ENCODE data around the gene NPY5R. TPM values are rescaled to one million over a fixed set of nuclear protein-coding genes. Genes with fewer than 3 reads are reported as not detected.

Gene NPY5R
- total RNA-seq, 4 donors from 2014 or later, result 1.4 to 2.7 (median 2.0) TPM

DNA sequence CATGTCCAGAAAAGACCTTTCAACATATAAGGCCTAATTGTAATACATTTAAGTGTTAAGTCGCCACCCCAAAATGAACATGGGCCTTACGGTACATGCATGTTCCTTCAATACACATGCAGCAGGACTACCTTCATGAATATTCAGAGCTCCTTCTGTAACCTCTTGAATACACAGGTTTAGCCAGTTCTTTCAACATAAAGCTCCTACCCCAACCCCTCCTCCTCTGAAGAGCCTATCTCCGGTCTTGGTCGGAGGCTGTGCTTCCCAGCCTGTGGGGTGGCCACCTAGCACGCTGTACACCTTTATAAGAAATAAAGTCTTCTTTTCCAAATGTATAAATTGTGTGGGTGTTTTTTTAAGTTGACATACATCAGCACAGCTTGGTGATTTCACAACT, 28.3 kb downstream of the NPY5R start:
- Histone ChIP-seq H3K9me3 (no peaks in the 10 kb centered on the region), H3K27ac (peak overlapping the region; percentile 37), H3K4me3 (no peak overlapping the region), H3K36me3 (no peaks in the 10 kb centered on the region), H3K4me1 (no peaks in the 10 kb centered on the region), H3K27me3 (no peaks in the 10 kb centered on the region)
- no peak for DNase-seq (ENCODE audit: low spot score in 2 of 2)
- WGBS, result 80% methylated on average over 5 of the region's 5 CpGs
- TF ChIP-seq POLR2AphosphoS5 (IDR thresholded peaks at IDR 0.05), result no peak
- TF ChIP-seq POLR2A (IDR thresholded peaks at IDR 0.05), result no peak
- TF ChIP-seq, protein P1, sequence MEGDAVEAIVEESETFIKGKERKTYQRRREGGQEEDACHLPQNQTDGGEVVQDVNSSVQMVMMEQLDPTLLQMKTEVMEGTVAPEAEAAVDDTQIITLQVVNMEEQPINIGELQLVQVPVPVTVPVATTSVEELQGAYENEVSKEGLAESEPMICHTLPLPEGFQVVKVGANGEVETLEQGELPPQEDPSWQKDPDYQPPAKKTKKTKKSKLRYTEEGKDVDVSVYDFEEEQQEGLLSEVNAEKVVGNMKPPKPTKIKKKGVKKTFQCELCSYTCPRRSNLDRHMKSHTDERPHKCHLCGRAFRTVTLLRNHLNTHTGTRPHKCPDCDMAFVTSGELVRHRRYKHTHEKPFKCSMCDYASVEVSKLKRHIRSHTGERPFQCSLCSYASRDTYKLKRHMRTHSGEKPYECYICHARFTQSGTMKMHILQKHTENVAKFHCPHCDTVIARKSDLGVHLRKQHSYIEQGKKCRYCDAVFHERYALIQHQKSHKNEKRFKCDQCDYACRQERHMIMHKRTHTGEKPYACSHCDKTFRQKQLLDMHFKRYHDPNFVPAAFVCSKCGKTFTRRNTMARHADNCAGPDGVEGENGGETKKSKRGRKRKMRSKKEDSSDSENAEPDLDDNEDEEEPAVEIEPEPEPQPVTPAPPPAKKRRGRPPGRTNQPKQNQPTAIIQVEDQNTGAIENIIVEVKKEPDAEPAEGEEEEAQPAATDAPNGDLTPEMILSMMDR (IDR thresholded peaks at IDR 0.05), result no peak

DNA sequence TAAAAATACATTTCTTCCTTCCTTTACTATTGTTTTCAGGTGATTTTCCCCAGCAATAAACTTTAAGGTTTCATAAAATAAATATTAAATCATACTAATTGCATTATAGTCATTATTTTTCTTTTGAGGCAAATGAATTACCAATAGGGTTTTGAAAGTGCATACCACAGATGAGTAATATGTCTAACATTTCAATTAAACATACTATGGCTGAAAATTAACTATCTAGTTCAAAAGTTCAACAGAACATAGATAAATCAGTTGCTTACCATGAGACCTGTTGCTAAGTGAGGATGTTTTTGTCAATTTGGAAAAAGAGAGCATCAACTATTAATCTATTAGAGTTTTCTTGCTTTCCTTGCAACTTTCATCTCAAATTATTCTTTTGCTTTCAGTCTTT, 35.0 kb downstream of the NPY5R start:
- Histone ChIP-seq H3K36me3 (no peaks in the 10 kb centered on the region), H3K4me3 (no peak overlapping the region), H3K27me3 (no peaks in the 10 kb centered on the region), H3K27ac (no peak overlapping the region), H3K9me3 (no peaks in the 10 kb centered on the region), H3K4me1 (no peaks in the 10 kb centered on the region)
- no peak for TF ChIP-seq EP300 (IDR thresholded peaks at IDR 0.05)
- no peak for TF ChIP-seq POLR2AphosphoS5 (IDR thresholded peaks at IDR 0.05)
- TF ChIP-seq POLR2A (IDR thresholded peaks at IDR 0.05), result no peak
- TF ChIP-seq, protein P1 (IDR thresholded peaks at IDR 0.05), result no peak
- DNase-seq (ENCODE audit: low spot score in 2 of 2), result no peak

DNA sequence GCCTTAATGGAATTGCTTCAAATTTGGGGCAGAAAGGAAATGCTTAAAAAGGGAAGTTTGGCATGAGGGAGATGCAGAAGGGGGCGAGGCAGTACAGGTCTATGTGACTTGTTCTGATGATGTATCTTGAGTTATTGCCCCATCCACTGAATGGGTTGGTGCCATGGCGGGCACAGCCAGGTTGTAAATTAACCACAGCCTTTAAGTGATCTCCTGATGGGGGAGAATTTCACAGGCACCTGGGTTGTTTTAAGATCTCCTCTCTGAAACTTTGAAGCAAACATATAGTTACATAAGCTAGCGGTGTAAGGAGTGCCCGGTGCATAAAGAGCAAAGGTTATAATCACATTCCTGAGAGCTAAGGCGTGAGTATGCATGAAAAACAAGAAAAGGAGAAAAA, 37.0 kb downstream of the NPY5R start:
- Histone ChIP-seq H3K4me1 (no peaks in the 10 kb centered on the region), H3K27ac (no peak overlapping the region), H3K4me3 (no peak overlapping the region), H3K27me3 (no peaks in the 10 kb centered on the region), H3K36me3 (no peaks in the 10 kb centered on the region), H3K9me3 (no peaks in the 10 kb centered on the region)
- WGBS, result 89% methylated on average over 5 of the region's 5 CpGs
- TF ChIP-seq POLR2A (IDR thresholded peaks at IDR 0.05) (no peak), EP300 (IDR thresholded peaks at IDR 0.05) (no peak), POLR2AphosphoS5 (IDR thresholded peaks at IDR 0.05) (no peak)
- TF ChIP-seq, protein P1 (IDR thresholded peaks at IDR 0.05), result no peak
- DNase-seq (ENCODE audit: low spot score in 2 of 2), result no peak

DNA sequence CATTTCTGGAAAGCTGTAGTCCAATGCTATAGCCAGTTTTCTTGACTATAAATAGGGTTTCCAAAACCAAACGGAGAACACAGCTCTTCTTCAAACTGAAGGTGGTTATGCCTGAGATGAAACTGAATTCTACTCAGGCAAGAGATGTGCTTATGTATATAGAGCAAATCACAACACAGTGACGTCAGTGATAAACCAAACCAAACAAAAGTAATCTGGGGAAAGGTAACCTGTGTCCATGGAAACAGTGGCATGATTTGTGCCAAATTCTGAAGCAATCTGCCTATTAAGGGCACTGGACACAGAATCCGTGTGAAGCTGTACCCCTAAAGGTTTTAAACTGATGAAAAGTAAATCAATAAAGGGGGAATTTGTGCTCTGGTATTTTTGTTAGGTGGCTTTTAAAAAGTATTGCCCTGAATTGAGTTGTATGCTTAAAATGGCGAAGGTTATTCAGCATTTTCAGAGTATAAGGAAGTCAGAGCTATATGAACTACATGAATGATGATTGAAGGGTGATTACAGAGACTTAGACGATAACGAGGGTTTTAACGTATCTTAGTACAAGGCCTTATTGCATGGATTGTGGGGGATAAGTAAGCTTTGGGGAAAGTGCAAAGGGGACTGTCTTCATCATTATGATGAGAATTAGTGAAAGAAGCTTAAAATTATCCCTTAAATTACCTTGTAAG, 38.6 kb downstream of the NPY5R start:
- 85% methylated on average over 7 of the region's 7 CpGs for WGBS

DNA sequence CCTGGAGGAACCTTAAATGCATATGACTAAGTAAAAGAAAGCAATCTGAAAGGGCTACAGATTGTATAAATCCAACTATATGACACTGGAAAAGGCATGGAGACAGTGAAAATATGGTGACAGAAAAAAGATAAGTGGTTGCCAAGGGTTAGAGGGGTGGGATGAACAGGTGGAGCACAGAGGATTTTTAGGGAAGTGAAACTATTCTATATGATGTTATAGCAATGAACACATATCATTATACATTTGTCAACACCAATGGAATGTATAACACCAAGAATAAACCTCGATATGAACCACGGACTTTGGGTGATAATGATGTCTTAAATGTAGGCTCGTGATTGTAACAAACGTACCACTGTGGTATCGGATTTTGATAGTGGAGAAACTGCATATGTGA, 40.7 kb downstream of the NPY5R start:
- 89% methylated on average over 5 of the region's 5 CpGs for WGBS
- TF ChIP-seq POLR2A (IDR thresholded peaks at IDR 0.05) (no peak), POLR2AphosphoS5 (IDR thresholded peaks at IDR 0.05) (no peak), EP300 (IDR thresholded peaks at IDR 0.05) (no peak)
- TF ChIP-seq, protein P1 (IDR thresholded peaks at IDR 0.05), result no peak
- Histone ChIP-seq H3K27ac (no peak overlapping the region), H3K4me1 (no peaks in the 10 kb centered on the region), H3K27me3 (no peaks in the 10 kb centered on the region), H3K36me3 (no peaks in the 10 kb centered on the region), H3K4me3 (no peak overlapping the region), H3K9me3 (no peaks in the 10 kb centered on the region)
- no peak for DNase-seq (ENCODE audit: low spot score in 2 of 2)

More for the DNA sequence above, 38.6 kb downstream of the NPY5R start:
- H3K27ac ChIP-seq, result no peak overlapping the region
- DNase-seq (ENCODE audit: low spot score in 2 of 2), result no peak
- no peaks in the 10 kb centered on the region for H3K4me1 ChIP-seq
- H3K4me3 ChIP-seq, result no peak overlapping the region
- TF ChIP-seq, protein P1 (IDR thresholded peaks at IDR 0.05), result no peak
- TF ChIP-seq POLR2A (IDR thresholded peaks at IDR 0.05) (no peak), POLR2AphosphoS5 (IDR thresholded peaks at IDR 0.05) (no peak), EP300 (IDR thresholded peaks at IDR 0.05) (no peak)
- no peaks in the 10 kb centered on the region for H3K36me3 ChIP-seq
- no peaks in the 10 kb centered on the region for H3K27me3 ChIP-seq
- no peaks in the 10 kb centered on the region for H3K9me3 ChIP-seq

Data from suprapubic skin (tissue), 4 donors.